HUES48 (cell line): ENCODE results near the gene ZYX.

Experiments
- H3K27ac ChIP-seq: one replicate; pipeline ENCODE4 v1.7.0; 2013; ENCODE audit warnings: low read depth, low read length, inconsistent platforms
- H3K27me3 ChIP-seq: 2 replicates; pipeline ENCODE4 v1.6.1; 2013; ENCODE audit warnings: mild to moderate bottlenecking, low read length; ENCODE audit not compliant: control insufficient read depth, insufficient read depth
- H3K36me3 ChIP-seq: 2 replicates; pipeline ENCODE4 v1.6.1; 2013; ENCODE audit warnings: low read length; ENCODE audit not compliant: control insufficient read depth, insufficient read depth
- H3K4me1 ChIP-seq: 2 replicates; pipeline ENCODE4 v1.6.1; 2013; ENCODE audit warnings: mild to moderate bottlenecking, low read length; ENCODE audit not compliant: control insufficient read depth, insufficient read depth
- H3K4me3 ChIP-seq: 2 replicates; pipeline ENCODE4 v1.5.1; 2013; ENCODE audit warnings: mild to moderate bottlenecking, low read depth, low read length
- H3K9ac ChIP-seq: 2 replicates; pipeline ENCODE4 v1.6.1; 2013; ENCODE audit warnings: mild to moderate bottlenecking, low read depth, low read length, moderate library complexity
- H3K9me3 ChIP-seq: 2 replicates; pipeline ENCODE4 v1.6.1; 2013; ENCODE audit warnings: low read length; ENCODE audit not compliant: control insufficient read depth, insufficient read depth

Gene ZYX

DNA sequence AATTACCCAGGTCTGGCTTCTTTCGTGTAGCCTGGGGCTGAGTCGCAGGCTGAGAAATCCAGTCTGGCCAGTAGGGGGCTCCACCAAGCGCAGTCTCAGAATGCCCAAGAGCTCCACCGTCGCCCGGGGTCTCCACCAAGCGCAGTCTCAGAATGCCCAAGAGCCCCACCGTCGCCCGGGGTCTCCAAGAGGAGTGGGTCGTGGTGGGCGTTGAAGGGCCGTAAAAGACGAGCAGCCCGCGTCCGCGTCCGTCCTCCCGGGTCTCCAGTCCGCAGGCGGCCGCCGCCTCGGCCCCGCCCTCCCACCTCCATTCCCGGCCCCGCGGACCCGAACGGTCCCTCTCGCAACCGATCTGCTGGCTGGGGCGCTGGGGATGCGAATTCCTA is 892 bp upstream of the ZYX start:
- no peaks in the 10 kb centered on the region for H3K27me3 ChIP-seq
- H3K4me1 ChIP-seq = peaks cover 26% of the 10 kb centered on the region
- H3K9ac ChIP-seq = peak overlapping the region; percentile 96
- H3K27ac ChIP-seq = peak overlapping the region; percentile 99
- H3K9me3 ChIP-seq = no peaks in the 10 kb centered on the region
- peaks cover 29% of the 10 kb centered on the region for H3K36me3 ChIP-seq
- H3K4me3 ChIP-seq = peak overlapping the region; percentile 96

DNA sequence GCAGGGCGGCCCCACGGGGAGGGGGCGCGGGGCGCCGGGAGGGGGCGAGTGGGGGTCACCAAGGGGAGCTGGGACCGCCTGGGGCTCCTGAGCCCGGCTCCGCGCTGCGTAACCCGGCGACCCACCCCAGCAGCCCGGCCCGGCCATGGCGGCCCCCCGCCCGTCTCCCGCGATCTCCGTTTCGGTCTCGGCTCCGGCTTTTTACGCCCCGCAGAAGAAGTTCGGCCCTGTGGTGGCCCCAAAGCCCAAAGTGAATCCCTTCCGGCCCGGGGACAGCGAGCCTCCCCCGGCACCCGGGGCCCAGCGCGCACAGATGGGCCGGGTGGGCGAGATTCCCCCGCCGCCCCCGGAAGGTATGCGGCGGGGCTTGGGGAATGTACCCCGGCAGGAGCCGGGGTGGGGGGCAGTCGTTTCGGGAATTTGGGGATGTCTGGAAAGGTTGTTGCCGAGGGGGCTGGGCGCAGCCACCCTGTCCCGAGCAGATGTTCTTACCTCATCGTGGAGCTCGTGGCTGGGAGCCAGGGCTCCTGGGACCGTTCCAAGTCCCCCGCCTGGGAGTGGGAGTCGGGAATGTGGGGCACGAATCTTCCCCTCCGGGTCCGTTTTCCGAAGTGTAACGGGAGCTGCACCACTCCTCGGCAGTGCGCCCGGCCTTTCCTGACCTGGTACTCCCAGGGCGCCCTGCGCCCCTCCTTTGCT is 431 bp downstream of the ZYX start:
- Histone ChIP-seq H3K27ac (peak overlapping the region; percentile 99), H3K9ac (peak overlapping the region; percentile 89), H3K36me3 (peaks cover 40% of the 10 kb centered on the region), H3K27me3 (no peaks in the 10 kb centered on the region), H3K4me1 (peaks cover 31% of the 10 kb centered on the region), H3K4me3 (peak overlapping the region; percentile 96), H3K9me3 (no peaks in the 10 kb centered on the region)

DNA sequence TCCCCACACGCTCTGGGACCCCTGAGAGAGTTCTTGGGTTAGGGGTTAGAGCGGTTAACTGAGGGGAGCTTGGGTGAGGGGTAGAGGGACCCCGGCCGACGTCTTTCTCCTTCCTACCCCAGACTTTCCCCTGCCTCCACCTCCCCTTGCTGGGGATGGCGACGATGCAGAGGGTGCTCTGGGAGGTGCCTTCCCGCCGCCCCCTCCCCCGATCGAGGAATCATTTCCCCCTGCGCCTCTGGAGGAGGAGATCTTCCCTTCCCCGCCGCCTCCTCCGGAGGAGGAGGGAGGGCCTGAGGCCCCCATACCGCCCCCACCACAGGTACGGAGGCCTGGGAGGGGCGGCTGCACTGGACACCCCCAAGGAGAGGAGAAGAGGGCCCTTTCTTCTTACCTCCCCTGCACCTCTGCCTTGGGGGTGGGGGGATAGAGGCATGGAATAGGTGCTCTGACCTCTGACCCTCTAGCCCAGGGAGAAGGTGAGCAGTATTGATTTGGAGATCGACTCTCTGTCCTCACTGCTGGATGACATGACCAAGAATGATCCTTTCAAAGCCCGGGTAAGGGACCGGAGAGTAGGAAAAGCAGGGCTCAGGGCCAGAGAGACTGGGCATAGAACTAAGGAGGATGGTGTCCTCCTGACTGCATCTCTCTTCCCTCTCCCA is 1.1 kb downstream of the ZYX start:
- Histone ChIP-seq H3K9ac (peak overlapping the region; percentile 89), H3K4me1 (peaks cover 31% of the 10 kb centered on the region), H3K27ac (peak overlapping the region; percentile 99), H3K36me3 (peaks cover 46% of the 10 kb centered on the region), H3K27me3 (no peaks in the 10 kb centered on the region), H3K4me3 (peak overlapping the region; percentile 96), H3K9me3 (no peaks in the 10 kb centered on the region)

DNA sequence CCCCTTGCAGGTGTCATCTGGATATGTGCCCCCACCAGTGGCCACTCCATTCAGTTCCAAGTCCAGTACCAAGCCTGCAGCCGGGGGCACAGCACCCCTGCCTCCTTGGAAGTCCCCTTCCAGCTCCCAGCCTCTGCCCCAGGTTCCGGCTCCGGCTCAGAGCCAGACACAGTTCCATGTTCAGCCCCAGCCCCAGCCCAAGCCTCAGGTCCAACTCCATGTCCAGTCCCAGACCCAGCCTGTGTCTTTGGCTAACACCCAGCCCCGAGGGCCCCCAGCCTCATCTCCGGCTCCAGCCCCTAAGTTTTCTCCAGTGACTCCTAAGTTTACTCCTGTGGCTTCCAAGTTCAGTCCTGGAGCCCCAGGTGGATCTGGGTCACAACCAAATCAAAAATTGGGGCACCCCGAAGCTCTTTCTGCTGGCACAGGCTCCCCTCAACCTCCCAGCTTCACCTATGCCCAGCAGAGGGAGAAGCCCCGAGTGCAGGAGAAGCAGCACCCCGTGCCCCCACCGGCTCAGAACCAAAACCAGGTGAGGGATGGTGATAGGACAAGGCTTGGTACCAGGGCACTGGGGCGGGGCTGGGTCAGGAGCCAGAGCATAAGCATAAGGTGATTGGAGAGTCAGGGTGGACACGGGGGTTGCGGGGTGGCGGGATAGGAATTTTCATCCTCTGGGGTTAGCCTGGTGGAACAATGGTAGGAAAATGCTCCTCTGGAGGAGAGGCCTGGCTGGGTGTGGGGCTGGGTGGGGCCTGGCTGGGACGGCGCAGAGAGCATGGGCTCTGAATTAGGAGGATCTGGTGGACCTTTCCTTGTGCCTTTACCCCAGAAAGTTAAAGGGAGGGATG is 1.9 kb downstream of the ZYX start:
- Histone ChIP-seq H3K4me3 (peak overlapping the region; percentile 96), H3K4me1 (peaks cover 31% of the 10 kb centered on the region)

DNA sequence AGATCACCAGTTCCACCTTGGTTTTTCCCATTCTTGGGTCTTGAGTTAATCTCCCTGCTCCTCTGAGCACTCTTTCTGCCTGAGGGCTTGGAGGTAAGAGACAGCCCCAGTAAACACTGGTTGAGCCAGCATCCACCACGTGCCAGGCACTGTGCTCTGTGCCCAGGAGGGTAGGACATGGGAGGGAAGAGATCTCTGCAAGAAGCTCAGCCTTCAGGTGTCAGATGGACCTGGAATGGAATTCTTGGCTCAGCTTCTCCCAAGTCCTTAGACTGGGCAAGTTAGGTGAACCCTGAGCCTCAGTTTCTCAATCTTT is 2.5 kb downstream of the ZYX start:
- no peaks in the 10 kb centered on the region for H3K9me3 ChIP-seq

More for the DNA sequence above, 1.9 kb downstream of the ZYX start:
- no peaks in the 10 kb centered on the region for H3K27me3 ChIP-seq
- peaks cover 53% of the 10 kb centered on the region for H3K36me3 ChIP-seq
- no peak overlapping the region for H3K9ac ChIP-seq
- no peak overlapping the region for H3K27ac ChIP-seq
- H3K9me3 ChIP-seq = no peaks in the 10 kb centered on the region

DNA sequence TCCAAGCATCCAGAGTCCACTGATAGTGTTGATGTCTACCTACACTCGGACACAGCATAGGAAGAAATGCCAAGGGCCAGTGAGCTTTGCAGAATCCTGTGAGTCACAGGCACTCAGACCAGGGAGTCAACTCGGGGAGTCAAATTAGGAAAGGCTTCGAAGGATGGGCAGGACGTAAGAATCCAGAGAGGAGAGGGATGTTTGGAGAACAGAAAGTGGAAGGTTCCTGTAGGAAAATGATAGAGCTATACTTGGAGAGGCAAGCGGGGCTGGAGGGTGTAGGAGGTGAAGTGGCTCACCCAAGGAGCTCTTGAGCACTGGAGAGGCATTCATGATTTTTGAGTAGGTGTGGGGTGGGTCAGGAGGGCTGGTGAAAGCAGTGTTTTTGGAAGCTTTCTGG is 3.0 kb downstream of the ZYX start:
- Histone ChIP-seq H3K36me3 (peaks cover 65% of the 10 kb centered on the region), H3K4me3 (0 out of 2 replicates have a peak overlapping the region, but pooled peaks have one; percentile 26), H3K27ac (no peak overlapping the region)

More for the DNA sequence above, 2.5 kb downstream of the ZYX start:
- peaks cover 31% of the 10 kb centered on the region for H3K4me1 ChIP-seq
- no peak overlapping the region for H3K27ac ChIP-seq
- peaks cover 59% of the 10 kb centered on the region for H3K36me3 ChIP-seq
- H3K27me3 ChIP-seq = no peaks in the 10 kb centered on the region
- H3K4me3 ChIP-seq = 0 out of 2 replicates have a peak overlapping the region, but pooled peaks have one; percentile 96
- no peak overlapping the region for H3K9ac ChIP-seq

DNA sequence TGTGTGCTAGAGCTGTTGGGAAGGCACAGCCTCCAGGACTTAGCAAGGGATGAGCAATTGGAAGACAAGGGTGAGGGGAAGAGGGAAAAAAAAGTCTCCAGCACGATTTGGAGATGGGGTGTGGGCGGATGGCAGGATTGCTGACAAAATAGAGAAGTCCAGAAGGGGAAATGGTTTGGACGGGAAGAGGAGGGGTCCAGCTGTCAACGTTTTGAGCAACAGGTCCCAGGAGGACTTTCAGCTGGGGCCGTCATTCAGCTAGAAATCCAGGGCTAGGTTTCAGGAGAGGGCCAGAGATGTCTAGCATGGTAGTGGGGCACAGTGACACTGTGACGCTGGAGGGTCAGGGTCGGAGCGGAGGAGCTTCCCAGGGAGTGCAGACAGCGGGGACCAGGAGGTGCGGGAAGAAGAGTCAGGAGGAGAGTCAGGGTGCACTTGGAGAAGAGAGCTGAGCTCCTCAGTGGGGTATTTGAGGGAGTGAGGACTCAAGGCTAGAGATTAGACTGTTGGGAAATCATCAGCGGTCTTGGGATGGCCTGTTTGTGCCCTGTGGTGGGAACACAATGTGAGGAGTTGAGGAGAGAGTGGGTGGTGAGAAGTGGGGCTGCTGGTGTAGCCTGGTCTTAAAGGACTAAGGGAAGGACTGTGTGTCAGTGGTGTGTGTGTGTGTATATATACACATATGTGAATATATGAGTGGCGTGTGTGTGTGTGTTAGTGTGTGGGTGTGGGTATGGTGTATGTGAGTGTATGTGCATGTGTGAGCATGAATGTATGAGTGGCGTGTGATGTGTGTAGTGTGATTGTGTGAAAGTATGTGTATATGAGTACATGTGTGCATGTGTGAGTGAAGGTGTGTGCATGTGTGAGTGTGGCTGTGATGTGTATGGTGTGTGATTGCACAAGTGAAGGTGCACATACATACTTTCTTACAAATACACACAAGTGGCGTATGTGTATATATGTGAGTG is 3.8 kb downstream of the ZYX start:
- Histone ChIP-seq H3K4me3 (no peak overlapping the region), H3K4me1 (peaks cover 19% of the 10 kb centered on the region), H3K27me3 (no peaks in the 10 kb centered on the region), H3K9ac (no peak overlapping the region), H3K36me3 (peaks cover 72% of the 10 kb centered on the region), H3K9me3 (no peaks in the 10 kb centered on the region), H3K27ac (no peak overlapping the region)

More for the DNA sequence above, 3.0 kb downstream of the ZYX start:
- Histone ChIP-seq H3K27me3 (no peaks in the 10 kb centered on the region), H3K9ac (no peak overlapping the region), H3K9me3 (no peaks in the 10 kb centered on the region), H3K4me1 (peaks cover 27% of the 10 kb centered on the region)

DNA sequence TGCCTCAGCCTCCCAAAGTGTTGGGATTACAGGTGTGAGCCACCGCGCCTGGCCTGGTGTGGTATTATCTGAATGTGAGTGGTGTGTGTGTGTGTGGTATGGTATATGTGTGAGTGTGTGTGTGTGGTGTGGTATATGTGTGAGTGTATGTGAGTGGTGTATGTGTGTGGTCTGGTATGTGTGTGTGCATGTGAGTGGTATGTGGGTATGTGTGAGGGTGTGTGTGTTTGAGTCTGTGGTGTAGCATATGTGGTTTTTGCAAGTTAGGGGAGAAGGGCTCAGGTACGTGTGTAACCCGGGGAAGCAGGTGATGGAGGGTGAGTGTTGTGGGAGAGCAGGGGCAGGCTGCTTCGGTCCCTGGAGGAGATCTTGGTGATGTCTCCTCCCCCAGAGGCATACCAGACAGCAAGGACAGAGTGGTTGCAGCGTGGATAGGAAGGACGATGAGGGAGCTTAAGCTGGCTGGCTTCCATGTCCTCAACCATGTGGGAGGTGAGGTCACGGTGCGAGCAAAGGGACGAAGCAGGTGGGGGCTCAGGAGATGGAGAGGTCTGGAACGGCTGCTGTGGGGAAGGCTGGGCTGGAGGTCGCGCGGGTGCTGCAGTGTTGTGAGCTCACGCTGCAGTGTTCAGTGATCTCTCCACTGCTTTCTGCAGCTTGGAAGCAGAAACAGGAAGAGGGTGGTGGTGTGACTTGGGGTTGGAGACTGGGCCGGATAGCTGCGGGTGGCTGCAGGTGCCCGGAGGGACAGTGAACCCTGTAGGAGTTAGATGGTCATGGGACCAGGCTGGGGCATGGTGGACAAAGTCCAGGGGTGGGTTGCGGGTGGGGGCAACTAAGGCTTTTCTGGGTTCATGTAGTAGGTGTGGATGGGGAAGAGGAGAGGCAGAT is 5.0 kb downstream of the ZYX start:
- H3K36me3 ChIP-seq = peaks cover 84% of the 10 kb centered on the region
- H3K4me1 ChIP-seq = peaks cover 18% of the 10 kb centered on the region
- H3K27me3 ChIP-seq = no peaks in the 10 kb centered on the region
- no peak overlapping the region for H3K27ac ChIP-seq
- H3K4me3 ChIP-seq = no peak overlapping the region
- H3K9ac ChIP-seq = no peak overlapping the region
- no peaks in the 10 kb centered on the region for H3K9me3 ChIP-seq

DNA sequence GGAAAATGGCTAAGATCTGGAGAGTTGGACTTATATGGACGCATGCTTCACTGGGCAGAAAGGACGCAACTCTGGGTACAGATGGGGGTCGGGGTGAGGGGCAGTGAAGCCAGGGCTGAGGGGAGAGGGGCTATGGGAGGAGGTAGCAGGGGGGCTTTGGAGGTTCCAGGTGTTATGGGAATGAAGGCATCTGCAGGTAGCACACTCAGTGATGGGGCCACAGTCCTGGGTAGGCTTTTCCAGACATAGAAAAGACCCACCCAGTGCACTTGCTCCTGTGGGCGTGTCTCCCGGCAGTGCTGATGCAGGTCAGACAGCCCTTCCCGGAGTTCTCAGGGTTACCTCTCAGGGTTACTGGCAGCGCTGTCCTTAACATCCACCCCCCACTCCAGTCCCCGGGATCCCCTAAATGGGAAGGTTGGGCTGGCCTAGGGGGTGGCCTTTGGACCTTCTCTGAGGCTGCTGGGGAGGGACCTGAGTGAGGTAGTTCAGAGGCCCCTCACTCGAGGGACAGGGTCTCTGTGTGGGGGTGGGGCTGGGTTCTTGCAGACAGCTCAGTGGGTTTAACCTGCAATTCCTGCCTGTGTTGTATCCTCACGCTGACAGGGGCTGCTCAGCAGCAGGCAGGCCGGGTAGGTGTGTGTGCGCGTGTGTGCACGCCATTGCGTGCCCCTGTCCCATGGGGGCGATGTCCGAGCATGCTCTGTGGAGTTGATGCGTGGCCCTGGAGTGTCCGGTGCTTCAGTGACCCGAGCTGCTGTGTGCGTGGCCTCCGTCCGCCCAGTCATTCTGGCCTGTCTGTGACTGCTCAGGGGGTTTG is 6.2 kb downstream of the ZYX start:
- Histone ChIP-seq H3K27ac (peak overlapping the region; percentile 44), H3K36me3 (peaks cover 97% of the 10 kb centered on the region), H3K4me1 (peaks cover 18% of the 10 kb centered on the region), H3K4me3 (no peak overlapping the region), H3K27me3 (no peaks in the 10 kb centered on the region), H3K9ac (no peak overlapping the region), H3K9me3 (no peaks in the 10 kb centered on the region)
